Measurements from ENCODE around the gene BICD2. TPM values are rescaled to one million over a fixed set of nuclear protein-coding genes. Genes with fewer than 3 reads are reported as not detected.

The BICD2 gene
- total RNA-seq, 4 donors from 2014 or later = 36.2 to 46.7 (median 41.6) TPM

GRCh38 chr9:92764988-92765936, 629 bp upstream of the BICD2 start:
- TF ChIP-seq EP300 (IDR thresholded peaks at IDR 0.05) (peak; percentile 21 to 90), POLR2A (IDR thresholded peaks at IDR 0.05) (peak; percentile 76 to 84), CTCF (IDR thresholded peaks at IDR 0.05) (peak; percentile 93 to 98 (median 97))
- H3K4me1 ChIP-seq = peaks cover 0 to 45% (median 36%) of the 10 kb centered on the region in 4 donors
- H3K27ac ChIP-seq = peak overlapping the region; percentile 98 to 100 (median 98)
- no peaks in the 10 kb centered on the region for H3K36me3 ChIP-seq
- H3K27me3 ChIP-seq = no peaks in the 10 kb centered on the region
- DNase-seq (ENCODE audit: low spot score in 2 of 2) = peak; percentile 94 to 97
- peak overlapping the region; percentile 91 to 97 (median 93) for H3K4me3 ChIP-seq
- 1 to 3% methylated on average over 31 to 42 of the region's 75 CpGs for WGBS, 2 donors
- H3K9me3 ChIP-seq = no peaks in the 10 kb centered on the region

DNA sequence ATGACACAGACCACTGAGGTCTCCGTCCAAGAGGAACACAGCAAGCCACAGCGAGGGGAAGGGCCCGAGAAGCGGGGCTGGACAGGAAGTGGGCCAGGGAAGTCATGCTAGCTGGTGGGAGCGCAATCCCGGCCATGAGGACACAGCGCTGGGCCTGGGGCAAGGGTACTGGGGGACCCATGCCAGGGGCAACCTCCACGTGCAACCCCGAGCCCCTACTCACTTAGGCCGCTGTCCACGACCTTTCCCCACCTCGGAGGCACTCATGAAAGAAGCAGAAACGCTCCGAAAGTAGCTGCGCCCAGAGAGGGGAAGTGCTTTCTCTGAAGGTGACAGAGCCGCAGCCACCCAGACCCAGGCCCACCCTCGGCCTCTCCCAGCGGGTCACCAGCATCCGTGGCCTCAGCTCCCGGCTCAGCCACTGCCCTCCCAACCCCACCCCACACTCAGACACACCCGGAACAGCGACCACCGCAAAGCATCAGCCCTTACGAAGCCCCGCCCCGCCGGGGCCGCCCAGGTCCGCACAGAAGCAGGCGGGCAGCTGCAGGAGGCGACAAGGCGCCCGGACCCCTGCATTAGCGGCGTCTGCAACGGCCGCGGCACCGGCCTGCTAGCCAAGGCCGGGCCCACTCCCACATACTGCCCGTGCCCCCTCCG, 782 bp downstream of the BICD2 start:
- Histone ChIP-seq H3K4me3 (peak overlapping the region; percentile 75 to 97 (median 92)), H3K27me3 (no peaks in the 10 kb centered on the region), H3K9me3 (no peaks in the 10 kb centered on the region), H3K36me3 (no peaks in the 10 kb centered on the region), H3K27ac (peak overlapping the region; percentile 32 to 98 (median 84)), H3K4me1 (peaks cover 0 to 56% (median 39%) of the 10 kb centered on the region in 4 donors)
- 0 to 2% methylated on average over 11 to 20 of the region's 42 CpGs for WGBS, 2 donors
- TF ChIP-seq POLR2A (IDR thresholded peaks at IDR 0.05) = no peak
- TF ChIP-seq EP300 (IDR thresholded peaks at IDR 0.05) = no peak
- DNase-seq (ENCODE audit: low spot score in 2 of 2) = no peak

- no peaks in the 10 kb centered on the region for H3K36me3 ChIP-seq
- H3K4me3 ChIP-seq = peak overlapping the region; percentile 75 to 97 (median 92)
- no peaks in the 10 kb centered on the region for H3K27me3 ChIP-seq
- WGBS, 2 donors = 31 to 36% methylated on average over 18 of the region's 19 CpGs
- TF ChIP-seq POLR2A (IDR thresholded peaks at IDR 0.05) (no peak), EP300 (IDR thresholded peaks at IDR 0.05) (no peak), CTCF (IDR thresholded peaks at IDR 0.05) (no peak)
- no peak for DNase-seq (ENCODE audit: low spot score in 2 of 2)
- peaks cover 0 to 56% (median 39%) of the 10 kb centered on the region in 4 donors for H3K4me1 ChIP-seq
- H3K9me3 ChIP-seq = no peaks in the 10 kb centered on the region
- peak overlapping the region; percentile 32 to 98 (median 84) for H3K27ac ChIP-seq
These were observed 1.6 kb downstream of the BICD2 start for GRCh38 chr9:92762781-92763708.

DNA sequence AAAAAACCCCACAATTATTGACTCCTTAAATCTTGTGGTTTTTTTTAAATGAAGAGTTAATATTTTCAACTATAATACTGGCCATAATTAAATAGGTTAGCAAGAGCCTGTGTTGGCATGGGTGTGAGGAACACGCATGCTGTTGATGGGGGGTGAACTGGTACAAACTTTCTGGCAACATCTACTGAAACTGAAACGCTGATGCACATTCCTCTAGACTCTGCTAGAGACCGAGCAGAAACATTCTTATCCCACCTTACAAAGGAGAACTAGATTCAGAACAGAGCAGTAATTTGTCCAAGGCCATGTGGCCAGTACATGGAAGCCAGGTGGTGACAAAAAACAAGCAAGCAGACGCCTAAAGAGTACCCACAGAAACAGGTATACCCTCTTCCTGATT, 2.4 kb downstream of the BICD2 start:
- WGBS, 2 donors = 14 to 20% methylated on average over 4 of the region's 4 CpGs
- no peak overlapping the region for H3K4me3 ChIP-seq

More for the DNA sequence above, 2.4 kb downstream of the BICD2 start:
- H3K9me3 ChIP-seq = no peaks in the 10 kb centered on the region
- no peaks in the 10 kb centered on the region for H3K27me3 ChIP-seq
- H3K4me1 ChIP-seq = peaks cover 0 to 56% (median 39%) of the 10 kb centered on the region in 4 donors
- TF ChIP-seq POLR2A (IDR thresholded peaks at IDR 0.05) (no peak), EP300 (IDR thresholded peaks at IDR 0.05) (no peak), CTCF (IDR thresholded peaks at IDR 0.05) (no peak)
- H3K36me3 ChIP-seq = no peaks in the 10 kb centered on the region
- DNase-seq (ENCODE audit: low spot score in 2 of 2) = no peak
- H3K27ac ChIP-seq = peak overlapping the region in 2 of 4 donors; percentile 7 to 82

Data from tibial nerve (tissue), 4 donors.